GM23338 (cell line): ENCODE measurements around the gene TTLL5. TPM values are rescaled to one million over a fixed set of nuclear protein-coding genes. Genes with fewer than 3 reads are reported as not detected.

Experiments used
- ATAC-seq: fragments of 200-7000 bp; cut with Tn5 transposase; 3 replicates; pipeline ENCODE4 v1.9.1; 2020
- DNase-seq: peaks from one replicate; pipeline ENCODE4 v3.0.0-alpha.2; 2015; ENCODE audit warnings: low spot score
- H2AFZ ChIP-seq: fragments of 200-600 bp; sonication (generic); 2 replicates; pipeline ENCODE4 v1.8.0; 2016; ENCODE audit warnings: antibody characterized with exemption, mild to moderate bottlenecking, moderate library complexity
- H3F3A ChIP-seq: fragments of 200-600 bp; sonication (generic); replicated peaks from 2 replicates; pipeline ENCODE4 v1.8.0; 2017; ENCODE audit warnings: antibody characterized with exemption, mixed run types, low read depth
- H3K27ac ChIP-seq: fragments of 200-600 bp; sonication (generic); 2 replicates; pipeline ENCODE4 v1.6.1; 2016; ENCODE audit warnings: low read depth
- H3K27me3 ChIP-seq: fragments of 200-600 bp; sonication (generic); 2 replicates; pipeline ENCODE4 v1.8.0; 2016; ENCODE audit warnings: mild to moderate bottlenecking, mixed run types, moderate library complexity; ENCODE audit not compliant: insufficient read depth
- H3K36me3 ChIP-seq: fragments of 200-600 bp; sonication (generic); 2 replicates; pipeline ENCODE4 v1.8.0; 2016; ENCODE audit warnings: mild to moderate bottlenecking; ENCODE audit not compliant: insufficient read depth
- H3K4me1 ChIP-seq: fragments of 200-600 bp; sonication (generic); 2 replicates; pipeline ENCODE4 v1.8.0; 2016; ENCODE audit warnings: mild to moderate bottlenecking, moderate library complexity; ENCODE audit not compliant: insufficient read depth
- H3K4me2 ChIP-seq: fragments of 200-600 bp; sonication (generic); 2 replicates; pipeline ENCODE4 v1.7.1; 2017; ENCODE audit warnings: mixed run types
- H3K4me3 ChIP-seq: fragments of 200-600 bp; sonication (generic); 2 replicates; pipeline ENCODE4 v1.6.1; 2016; ENCODE audit warnings: mixed run types
- H3K79me2 ChIP-seq: fragments of 200-600 bp; sonication (generic); replicated peaks from 2 replicates; pipeline ENCODE4 v1.8.0; 2017; ENCODE audit warnings: mild to moderate bottlenecking; ENCODE audit not compliant: insufficient read depth
- H3K9me2 ChIP-seq: fragments of 200-600 bp; sonication (generic); 2 replicates; pipeline ENCODE4 v1.8.0; 2017; ENCODE audit not compliant: insufficient read depth
- H4K20me1 ChIP-seq: fragments of 200-600 bp; sonication (generic); replicated peaks from 2 replicates; pipeline ENCODE4 v1.8.0; 2017; ENCODE audit warnings: mild to moderate bottlenecking; ENCODE audit not compliant: insufficient read depth
- H3K27ac Mint-ChIP-seq: 2 replicates; pipeline ENCODE4 v1.8.0; 2020; ENCODE audit warnings: inconsistent platforms, mild to moderate bottlenecking, moderate library complexity, mixed read lengths
- H3K27me3 Mint-ChIP-seq: 3 replicates; pipeline ENCODE4 v1.8.0; 2022; ENCODE audit warnings: low read depth, mild to moderate bottlenecking, moderate library complexity, mixed read lengths, inconsistent platforms; ENCODE audit not compliant: insufficient read depth, poor library complexity
- H3K36me3 Mint-ChIP-seq: 3 replicates; pipeline ENCODE4 v1.8.0; 2021; ENCODE audit warnings: low read depth, mild to moderate bottlenecking, inconsistent platforms, moderate library complexity, mixed read lengths
- H3K4me1 Mint-ChIP-seq: 3 replicates; pipeline ENCODE4 v1.8.0; 2020; ENCODE audit warnings: mild to moderate bottlenecking, inconsistent platforms, mixed read lengths
- H3K4me3 Mint-ChIP-seq: 3 replicates; pipeline ENCODE4 v1.8.0; 2021; ENCODE audit warnings: moderate library complexity, mild to moderate bottlenecking, inconsistent platforms, mixed read lengths
- H3K9me3 Mint-ChIP-seq: 3 replicates; pipeline ENCODE4 v1.8.0; 2020; ENCODE audit warnings: moderate library complexity, mild to moderate bottlenecking, inconsistent platforms, mixed read lengths
- CREB1 ChIP-seq: fragments of 250-450 bp; sonication (Bioruptor Pico); IDR thresholded peaks from 2 replicates; pipeline ENCODE4 v1.5.0; 2020; ENCODE audit warnings: low read depth, mild to moderate bottlenecking, moderate library complexity
- EZH2 ChIP-seq: fragments of 200-600 bp; sonication (generic); IDR thresholded peaks from one replicate; pipeline ENCODE4 v1.8.0; 2017; ENCODE audit warnings: antibody characterized with exemption, mild to moderate bottlenecking, low read depth; ENCODE audit not compliant: unreplicated experiment
- JUNB ChIP-seq: IDR thresholded peaks from one replicate; pipeline ENCODE4 v1.6.1; 2016; ENCODE audit warnings: antibody characterized with exemption; ENCODE audit not compliant: unreplicated experiment
- POLR2AphosphoS5 ChIP-seq: IDR thresholded peaks from 2 replicates; pipeline ENCODE4 v1.6.1; 2016; ENCODE audit warnings: antibody characterized with exemption, low read depth
- ZNF331 ChIP-seq: fragments of 250-450 bp; sonication (Bioruptor Pico); IDR thresholded peaks from 2 replicates; pipeline ENCODE4 v1.5.0; 2020; ENCODE audit warnings: low read depth, mild to moderate bottlenecking, moderate library complexity
- ZNF462 ChIP-seq: fragments of 250-450 bp; sonication (Bioruptor Pico); IDR thresholded peaks from 2 replicates; pipeline ENCODE4 v1.5.0; 2020; ENCODE audit warnings: mild to moderate bottlenecking, moderate library complexity
- polyA plus RNA-seq: library from polyadenylated mRNA; unstranded; fragments of >200 nt; fragmentation: Nextera tagmentation; extraction: Ambion mirVana; gene quantifications from 2 replicates; pipeline ENCODE4 v1.2.1, GENCODE V29; 2016
- total RNA-seq: library from RNA; depleted of rRNA; stranded (reverse); fragments of >200 nt; shearing (Covaris generic); gene quantifications from 2 replicates; pipeline ENCODE4 v1.2.3, GENCODE V29; 2014
- TF ChIP-seq, protein P1 (sequence below): IDR thresholded peaks from one replicate; pipeline ENCODE4 v1.6.1; 2018; ENCODE audit warnings: antibody characterized with exemption; ENCODE audit not compliant: unreplicated experiment
- TF ChIP-seq, protein P2 (sequence below), 2 experiments: fragments of 200-600 bp in 1 of 2; sonication (generic) in 1 of 2; conservative IDR thresholded peaks; 2 replicates each; pipeline versions ENCODE4 v1.5.1 to v1.6.1; 2016 to 2017; ENCODE audit warnings: antibody characterized with exemption in 2 of 2, low read depth in 2 of 2, mild to moderate bottlenecking in 2 of 2, moderate library complexity in 1 of 2

Gene TTLL5
- total and polyA plus RNA-seq, 2 experiments from 2014 or later = 33.5 to 35.4 TPM

GRCh38 chr14:75626863-75627262 is 34.2 kb upstream of the TTLL5 start (continued):
- TF ChIP-seq ZNF462 (CRISPR knock-in tag) = no peak
- TF ChIP-seq, protein P1, sequence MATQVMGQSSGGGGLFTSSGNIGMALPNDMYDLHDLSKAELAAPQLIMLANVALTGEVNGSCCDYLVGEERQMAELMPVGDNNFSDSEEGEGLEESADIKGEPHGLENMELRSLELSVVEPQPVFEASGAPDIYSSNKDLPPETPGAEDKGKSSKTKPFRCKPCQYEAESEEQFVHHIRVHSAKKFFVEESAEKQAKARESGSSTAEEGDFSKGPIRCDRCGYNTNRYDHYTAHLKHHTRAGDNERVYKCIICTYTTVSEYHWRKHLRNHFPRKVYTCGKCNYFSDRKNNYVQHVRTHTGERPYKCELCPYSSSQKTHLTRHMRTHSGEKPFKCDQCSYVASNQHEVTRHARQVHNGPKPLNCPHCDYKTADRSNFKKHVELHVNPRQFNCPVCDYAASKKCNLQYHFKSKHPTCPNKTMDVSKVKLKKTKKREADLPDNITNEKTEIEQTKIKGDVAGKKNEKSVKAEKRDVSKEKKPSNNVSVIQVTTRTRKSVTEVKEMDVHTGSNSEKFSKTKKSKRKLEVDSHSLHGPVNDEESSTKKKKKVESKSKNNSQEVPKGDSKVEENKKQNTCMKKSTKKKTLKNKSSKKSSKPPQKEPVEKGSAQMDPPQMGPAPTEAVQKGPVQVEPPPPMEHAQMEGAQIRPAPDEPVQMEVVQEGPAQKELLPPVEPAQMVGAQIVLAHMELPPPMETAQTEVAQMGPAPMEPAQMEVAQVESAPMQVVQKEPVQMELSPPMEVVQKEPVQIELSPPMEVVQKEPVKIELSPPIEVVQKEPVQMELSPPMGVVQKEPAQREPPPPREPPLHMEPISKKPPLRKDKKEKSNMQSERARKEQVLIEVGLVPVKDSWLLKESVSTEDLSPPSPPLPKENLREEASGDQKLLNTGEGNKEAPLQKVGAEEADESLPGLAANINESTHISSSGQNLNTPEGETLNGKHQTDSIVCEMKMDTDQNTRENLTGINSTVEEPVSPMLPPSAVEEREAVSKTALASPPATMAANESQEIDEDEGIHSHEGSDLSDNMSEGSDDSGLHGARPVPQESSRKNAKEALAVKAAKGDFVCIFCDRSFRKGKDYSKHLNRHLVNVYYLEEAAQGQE = no peak
- no peak for TF ChIP-seq CREB1

DNA sequence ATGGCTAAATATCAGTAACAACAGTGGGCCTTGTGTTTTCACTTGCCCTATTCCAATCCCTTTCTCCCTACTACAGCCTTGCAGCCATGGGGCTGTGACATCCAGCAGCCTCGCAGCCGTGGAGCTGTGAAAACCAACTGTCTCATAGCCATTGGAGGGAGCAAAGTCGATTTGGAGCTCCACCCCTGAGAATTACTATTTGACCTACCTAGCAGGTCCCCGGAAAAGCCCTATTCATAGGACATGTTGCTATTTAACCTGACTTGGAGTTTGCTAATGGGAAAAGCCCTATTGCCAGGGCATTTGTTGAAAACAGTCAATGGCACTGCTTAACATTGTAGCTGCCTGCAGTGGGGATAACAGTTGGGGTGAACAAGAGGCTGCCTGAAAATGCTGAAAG is 33.6 kb upstream of the TTLL5 start:
- no peaks in the 10 kb centered on the region for H3K79me2 ChIP-seq
- H3K27ac ChIP-seq = no peak overlapping the region
- H3K4me3 ChIP-seq = no peak overlapping the region
- H3K36me3 ChIP-seq = no peaks in the 10 kb centered on the region; the same call in 1 of the 2 replicates
- H3K4me2 ChIP-seq = no peak overlapping the region
- Mint-ChIP-seq H3K9me3 (no peaks in the 10 kb centered on the region), H3K4me3 (no peak overlapping the region), H3K27ac (no peak overlapping the region), H3K27me3 (peaks cover 5% of the 10 kb centered on the region), H3K4me1 (peaks cover 36% of the 10 kb centered on the region), H3K36me3 (peaks cover 3% of the 10 kb centered on the region; the same call in 1 of the 3 replicates)
- H3K27me3 ChIP-seq = no peaks in the 10 kb centered on the region
- peaks cover 11% of the 10 kb centered on the region for H3K9me2 ChIP-seq
- no peaks in the 10 kb centered on the region for H4K20me1 ChIP-seq
- ATAC-seq = no peak
- H3F3A ChIP-seq = peaks cover 5% of the 10 kb centered on the region; the same call in 1 of the 2 replicates
- no peak overlapping the region for H2AFZ ChIP-seq
- peaks cover 24% of the 10 kb centered on the region for H3K4me1 ChIP-seq
- no peak for DNase-seq
- TF ChIP-seq ZNF331 (CRISPR knock-in tag) (no peak), EZH2 (no peak), CREB1 (no peak), POLR2AphosphoS5 (no peak), JUNB (no peak)
- TF ChIP-seq, protein P2, sequence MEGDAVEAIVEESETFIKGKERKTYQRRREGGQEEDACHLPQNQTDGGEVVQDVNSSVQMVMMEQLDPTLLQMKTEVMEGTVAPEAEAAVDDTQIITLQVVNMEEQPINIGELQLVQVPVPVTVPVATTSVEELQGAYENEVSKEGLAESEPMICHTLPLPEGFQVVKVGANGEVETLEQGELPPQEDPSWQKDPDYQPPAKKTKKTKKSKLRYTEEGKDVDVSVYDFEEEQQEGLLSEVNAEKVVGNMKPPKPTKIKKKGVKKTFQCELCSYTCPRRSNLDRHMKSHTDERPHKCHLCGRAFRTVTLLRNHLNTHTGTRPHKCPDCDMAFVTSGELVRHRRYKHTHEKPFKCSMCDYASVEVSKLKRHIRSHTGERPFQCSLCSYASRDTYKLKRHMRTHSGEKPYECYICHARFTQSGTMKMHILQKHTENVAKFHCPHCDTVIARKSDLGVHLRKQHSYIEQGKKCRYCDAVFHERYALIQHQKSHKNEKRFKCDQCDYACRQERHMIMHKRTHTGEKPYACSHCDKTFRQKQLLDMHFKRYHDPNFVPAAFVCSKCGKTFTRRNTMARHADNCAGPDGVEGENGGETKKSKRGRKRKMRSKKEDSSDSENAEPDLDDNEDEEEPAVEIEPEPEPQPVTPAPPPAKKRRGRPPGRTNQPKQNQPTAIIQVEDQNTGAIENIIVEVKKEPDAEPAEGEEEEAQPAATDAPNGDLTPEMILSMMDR (conservative IDR thresholded peaks at IDR 0.05; ENCODE audit: low read depth in 2 of 2) = no peak
